CD4-positive, alpha-beta T cell treated with Interleukin-1 beta for 1 hour (primary cell): ENCODE measurements around the gene ADGRD1.
"Not testable (repeated sequence)": the region's sequence is repeated elsewhere in the genome, so short reads cannot be mapped to it uniquely, and the experiment has no call there.

Experiments used
- DNase-seq, 2 donors: peaks; one replicate each; pipeline ENCODE4 v3.0.0-alpha.2; 2020 to 2022

Gene ADGRD1

DNA sequence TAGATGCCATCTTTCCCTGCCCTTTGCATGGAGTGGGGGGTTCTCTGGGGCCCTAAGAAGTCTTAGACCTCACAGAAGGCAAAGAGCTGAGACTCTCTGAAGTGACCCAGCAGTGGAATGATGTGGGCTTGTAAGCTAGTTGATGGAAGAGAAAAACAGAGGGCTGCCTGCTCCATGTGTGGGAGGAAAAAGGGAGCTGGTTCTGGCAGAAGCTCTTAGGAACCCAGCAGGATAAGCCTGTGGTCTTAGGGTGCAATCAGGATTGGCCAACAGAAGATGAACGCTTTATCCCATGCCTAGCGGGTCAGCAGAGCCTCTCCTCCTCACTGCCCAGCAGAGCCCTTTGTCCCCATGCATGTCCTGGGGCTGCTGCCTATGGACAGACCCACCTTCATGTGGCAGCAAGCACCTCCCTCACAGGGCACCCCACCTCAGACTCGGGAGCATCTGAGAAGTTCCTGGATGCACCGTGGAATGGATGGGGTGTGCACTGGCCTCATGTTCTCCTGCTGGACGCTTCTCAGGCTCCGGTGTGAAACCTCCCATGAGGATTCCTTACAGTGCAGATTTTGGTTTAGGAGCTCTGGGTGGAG, 152.7 kb downstream of the ADGRD1 start:
- no peak for DNase-seq

- no peak for DNase-seq
Measured at GRCh38 chr12:131108177-131108955, 154.7 kb downstream of the ADGRD1 start.

- DNase-seq: no peak
Measured at GRCh38 chr12:131111446-131111845, 157.7 kb downstream of the ADGRD1 start.

DNA sequence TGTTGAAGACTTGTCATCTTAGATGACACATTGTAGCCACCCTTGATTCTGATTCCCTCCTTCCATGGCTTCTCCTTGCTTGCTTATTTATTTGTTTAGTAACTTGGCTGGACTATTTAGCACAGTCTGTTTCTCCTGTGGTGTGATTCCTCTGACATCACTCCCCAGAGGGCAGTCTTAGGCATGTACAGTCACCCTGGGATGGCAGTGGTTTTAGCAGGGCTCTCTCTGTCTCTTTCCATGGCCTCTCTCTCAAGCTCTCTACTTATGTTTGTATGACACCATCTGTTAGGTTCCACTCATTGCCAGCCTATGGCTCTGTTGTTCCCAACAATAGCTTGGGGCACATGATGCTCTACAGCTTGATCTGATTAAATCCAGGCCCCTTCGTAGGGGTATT, 158.3 kb downstream of the ADGRD1 start:
- no peak for DNase-seq

DNA sequence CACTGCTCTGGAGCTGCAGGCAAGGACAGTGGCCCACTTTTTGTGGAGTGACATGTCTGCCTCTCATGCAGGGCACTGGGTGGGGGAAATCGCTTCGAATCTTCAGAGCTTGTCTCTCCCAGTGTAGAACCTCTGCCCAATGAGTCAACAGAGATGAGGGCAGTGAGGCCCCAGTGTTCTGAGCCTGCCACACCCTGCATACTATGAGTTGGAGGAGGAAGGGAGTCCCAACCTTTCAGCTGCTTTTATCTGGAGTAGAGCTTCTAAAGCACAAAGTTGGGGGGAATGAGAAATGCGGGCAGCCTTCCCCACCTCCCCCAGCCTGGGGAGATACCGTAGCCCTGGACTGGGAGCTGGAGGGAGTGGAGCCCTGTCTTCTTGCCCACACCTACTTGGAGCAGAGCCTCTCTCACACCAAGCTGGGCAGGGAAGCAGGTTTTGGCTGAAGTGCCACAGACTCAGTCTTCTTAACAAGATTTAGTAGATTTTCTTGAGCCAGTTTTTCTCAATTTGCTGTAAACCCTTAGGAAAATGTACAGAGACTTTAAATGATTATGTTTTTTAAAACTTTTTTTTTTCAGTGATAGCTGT, 159.1 kb downstream of the ADGRD1 start:
- no peak for DNase-seq

DNA sequence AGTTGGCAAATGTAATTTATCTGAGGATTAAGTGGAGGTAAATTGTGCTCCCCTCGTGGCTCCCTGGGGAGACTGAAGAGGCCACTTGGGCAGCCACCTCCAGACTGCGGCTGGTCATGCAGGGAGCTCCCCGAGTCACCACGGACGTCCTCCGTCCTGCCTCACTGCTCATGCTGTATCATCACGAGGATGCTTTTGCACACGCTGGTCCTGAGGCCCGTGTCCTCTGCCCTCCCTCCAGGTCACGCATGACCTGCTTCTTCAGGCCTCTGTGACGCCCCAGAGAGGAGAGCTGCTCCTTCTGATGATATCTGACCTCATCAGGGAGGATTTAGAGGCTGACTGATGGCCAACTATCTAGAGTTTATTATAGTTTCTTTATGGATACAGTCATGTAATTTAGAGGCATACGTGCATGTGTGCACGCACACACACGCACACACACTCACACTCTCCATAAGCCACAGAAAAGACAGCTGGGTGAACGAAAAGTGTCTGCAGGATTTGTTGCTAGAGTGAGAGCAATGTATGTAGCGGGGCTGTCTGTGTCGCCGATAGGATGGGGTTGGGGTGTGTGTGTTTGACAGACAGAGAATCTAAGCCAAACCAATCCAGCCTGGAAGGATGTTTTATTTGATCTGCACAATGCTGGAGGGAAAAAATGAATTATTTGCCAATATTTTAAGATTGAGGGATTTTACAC, 160.0 kb downstream of the ADGRD1 start:
- DNase-seq: no peak

DNA sequence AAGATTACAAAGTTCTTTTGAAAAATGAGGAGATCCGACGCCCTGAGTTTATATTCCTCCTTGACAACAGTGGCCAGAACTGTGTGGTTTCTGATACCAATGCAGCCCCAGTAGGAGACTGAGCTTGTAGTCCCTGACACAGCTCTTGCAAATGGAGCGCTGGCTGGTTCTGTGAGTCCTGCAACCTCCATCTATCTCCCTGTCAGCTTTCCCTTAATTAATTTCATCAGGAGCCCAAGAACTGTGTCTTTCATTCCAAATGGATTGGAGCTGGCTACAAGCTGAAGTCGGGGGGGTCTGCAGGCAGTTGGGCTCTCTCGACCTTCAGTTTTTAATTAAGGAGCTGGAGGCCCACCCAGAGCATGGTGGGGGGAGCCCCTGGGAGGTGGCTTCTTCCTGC, 160.6 kb downstream of the ADGRD1 start:
- no peak for DNase-seq

GRCh38 chr12:131114942-131115584, 161.4 kb downstream of the ADGRD1 start:
- DNase-seq: no peak

GRCh38 chr12:131115766-131116467, 162.2 kb downstream of the ADGRD1 start:
- DNase-seq: no peak

- no peak for DNase-seq
Measured at GRCh38 chr12:131116468-131117117, 162.9 kb downstream of the ADGRD1 start.

DNA sequence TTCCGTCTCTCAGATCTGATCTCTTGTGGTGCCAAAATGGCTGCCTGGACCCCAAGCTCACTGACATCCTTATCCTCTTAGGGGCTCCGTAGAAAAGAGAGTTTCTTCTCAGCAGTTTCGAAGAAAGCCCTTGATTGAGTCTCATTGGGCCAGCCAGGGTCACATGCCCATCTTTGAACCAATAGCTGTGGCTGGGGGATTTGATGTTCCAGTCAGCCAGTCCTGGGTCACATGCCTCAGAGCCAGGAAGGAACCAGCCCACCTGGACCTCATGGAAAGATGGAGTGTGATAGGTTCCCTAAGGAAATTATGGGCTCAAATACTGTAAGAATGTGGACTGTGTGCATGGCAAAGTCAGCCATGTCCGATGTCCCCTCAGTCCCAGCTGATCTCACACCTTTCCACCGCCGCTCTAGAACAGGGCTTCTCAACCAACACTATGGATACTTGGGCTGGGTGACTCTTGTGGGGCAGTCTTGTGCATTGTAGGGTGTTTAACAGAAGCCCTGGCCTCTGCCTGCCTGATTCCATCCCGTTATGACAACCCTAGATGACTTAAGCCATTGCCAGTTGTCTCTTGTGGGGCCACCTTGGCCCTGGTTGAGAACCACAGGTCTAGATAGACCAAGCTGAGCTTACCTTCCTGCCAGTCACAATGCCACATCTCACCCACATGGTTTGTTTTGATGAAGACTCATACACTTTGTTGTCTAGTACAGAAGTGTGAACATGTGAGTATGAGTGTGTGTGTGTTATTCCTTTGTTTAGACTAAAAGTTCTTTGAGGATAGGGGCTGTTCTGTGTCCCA, 163.9 kb downstream of the ADGRD1 start:
- DNase-seq: no peak

- no peak for DNase-seq
Measured at GRCh38 chr12:131118371-131118770, 164.7 kb downstream of the ADGRD1 start.

- DNase-seq: not testable (repeated sequence)
Measured at GRCh38 chr12:131119345-131119744, 165.6 kb downstream of the ADGRD1 start.

GRCh38 chr12:131119936-131120335, 166.2 kb downstream of the ADGRD1 start:
- no peak for DNase-seq

GRCh38 chr12:131120831-131121271, 167.1 kb downstream of the ADGRD1 start:
- DNase-seq: no peak

DNA sequence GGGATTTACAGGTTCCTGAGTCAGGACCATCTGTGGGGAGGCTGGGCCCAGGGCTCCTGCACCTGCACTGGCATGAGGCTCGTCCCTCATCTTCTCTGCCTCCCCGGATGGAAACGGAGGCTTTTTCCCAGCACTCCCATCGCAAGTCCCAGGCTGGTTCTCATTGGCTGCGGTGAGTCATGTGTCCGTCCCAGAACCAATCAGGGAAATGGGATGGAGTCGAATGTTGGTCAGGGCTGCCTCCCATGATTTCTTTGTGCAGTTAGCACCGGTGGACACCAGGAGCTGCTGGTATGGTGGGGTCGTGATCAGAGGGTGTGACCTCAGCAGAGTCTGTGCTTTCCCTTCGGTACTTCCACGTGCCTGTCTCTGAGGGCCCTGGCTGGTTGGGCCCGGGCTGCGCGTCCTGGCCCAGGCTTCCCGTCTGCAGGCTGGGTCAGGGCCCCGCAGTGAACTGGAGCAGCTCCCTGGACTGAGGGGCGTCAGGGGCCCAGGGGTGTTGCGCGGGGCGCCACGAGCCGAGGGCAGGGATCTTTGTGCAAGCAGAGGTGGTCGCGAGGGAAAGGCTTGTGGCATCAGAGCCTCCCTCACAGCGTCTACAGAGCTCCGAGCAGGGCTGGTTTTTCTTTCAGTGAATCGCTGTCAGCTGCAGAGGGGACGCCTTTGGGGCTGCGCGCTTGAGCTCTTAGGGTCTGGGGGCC, 168.1 kb downstream of the ADGRD1 start:
- no peak for DNase-seq

GRCh38 chr12:131122631-131123030, 168.9 kb downstream of the ADGRD1 start:
- DNase-seq: no peak

- DNase-seq: no peak
Measured at GRCh38 chr12:131123817-131124216, 170.1 kb downstream of the ADGRD1 start.

GRCh38 chr12:131124487-131125280, 171.0 kb downstream of the ADGRD1 start:
- DNase-seq: no peak
